IMR-90 (cell line): Measurements from ENCODE around the gene D2HGDH. TPM values are rescaled to one million over a fixed set of nuclear protein-coding genes. Genes with fewer than 3 reads are reported as not detected.

Experiments used
- ATAC-seq: fragments of 200-7000 bp; cut with Tn5 transposase; 2 replicates; pipeline ENCODE4 v1.9.1; 2020; ENCODE audit warnings: low read depth, mild to moderate bottlenecking, moderate library complexity
- BruUV-seq: library from RNA; stranded (reverse); fragments of 400-500 nt; replicated peaks from 2 replicates; lab custom pipeline; 2021; lab: Mats Ljungman, UMichigan
- CTCF ChIA-PET: fragments of 300-600 bp; formaldehyde crosslinking; extraction: SDS; loops from one replicate; lab custom pipeline; 2021; ENCODE audit warnings: antibody characterized with exemption; lab: Yijun Ruan, JAX
- POLR2A ChIA-PET: fragments of 300-600 bp; sonication (Branson Sonifier 250); formaldehyde crosslinking; loops from one replicate; lab custom pipeline; 2022; ENCODE audit warnings: antibody characterized with exemption; ENCODE audit not compliant: unreplicated experiment; lab: Charles Lee
- DNase-seq: peaks from one replicate; pipeline ENCODE4 v3.0.0; 2013
- H2AFZ ChIP-seq: replicated peaks from 2 replicates; pipeline ENCODE3; 2013; ENCODE audit warnings: low read length, mild to moderate bottlenecking; ENCODE audit not compliant: poor library complexity
- H2AK5ac ChIP-seq: 2 replicates; pipeline ENCODE4 v1.6.1; 2013; ENCODE audit warnings: low read depth, low read length, inconsistent platforms
- H2AK9ac ChIP-seq: replicated peaks from 2 replicates; pipeline ENCODE3; 2013; ENCODE audit warnings: mild to moderate bottlenecking, low read depth, low read length, moderate library complexity; ENCODE audit not compliant: poor library complexity
- H2BK120ac ChIP-seq: 2 replicates; pipeline ENCODE4 v1.6.1; 2013; ENCODE audit warnings: low read depth, low read length, inconsistent platforms
- H2BK15ac ChIP-seq: 3 replicates; pipeline ENCODE4 v1.6.1; 2013; ENCODE audit warnings: low read depth, low read length, inconsistent platforms
- H2BK20ac ChIP-seq: 2 replicates; pipeline ENCODE4 v1.6.1; 2013; ENCODE audit warnings: low read depth, mild to moderate bottlenecking, inconsistent platforms, low read length, moderate library complexity
- H2BK5ac ChIP-seq: 2 replicates; pipeline ENCODE4 v1.6.1; 2013; ENCODE audit warnings: mild to moderate bottlenecking, low read depth, low read length, inconsistent platforms; ENCODE audit not compliant: poor library complexity, severe bottlenecking
- H3K14ac ChIP-seq: replicated peaks from 2 replicates; pipeline ENCODE4 v1.6.1; 2013; ENCODE audit warnings: low read depth, low read length, inconsistent platforms
- H3K18ac ChIP-seq: 2 replicates; pipeline ENCODE4 v1.6.1; 2013; ENCODE audit warnings: low read depth, low read length, control low read depth
- H3K23ac ChIP-seq: 2 replicates; pipeline ENCODE4 v1.6.1; 2013; ENCODE audit warnings: low read depth, low read length, inconsistent platforms
- H3K27ac ChIP-seq: 2 replicates; pipeline ENCODE4 v1.5.1; 2013; ENCODE audit warnings: mild to moderate bottlenecking, control low read depth, low read length; ENCODE audit not compliant: insufficient read depth
- H3K27me3 ChIP-seq: 2 replicates; pipeline ENCODE4 v1.6.1; 2013; ENCODE audit warnings: low read length; ENCODE audit not compliant: control insufficient read depth, insufficient read depth
- H3K36me3 ChIP-seq: 2 replicates; pipeline ENCODE4 v1.6.1; 2013; ENCODE audit warnings: low read length, mixed read lengths; ENCODE audit not compliant: control insufficient read depth, insufficient read depth
- H3K4ac ChIP-seq: 2 replicates; pipeline ENCODE4 v1.6.1; 2013; ENCODE audit warnings: low read depth, low read length, inconsistent platforms
- H3K4me1 ChIP-seq: 2 replicates; pipeline ENCODE4 v1.6.1; 2013; ENCODE audit warnings: low read length, mixed read lengths; ENCODE audit not compliant: control insufficient read depth, insufficient read depth
- H3K4me2 ChIP-seq: 2 replicates; pipeline ENCODE4 v1.6.1; 2013; ENCODE audit warnings: low read depth, mild to moderate bottlenecking, control low read depth, low read length, moderate library complexity
- H3K4me3 ChIP-seq: 2 replicates; pipeline ENCODE4 v1.5.1; 2013; ENCODE audit warnings: low read depth, mild to moderate bottlenecking, control low read depth, low read length, moderate library complexity; ENCODE audit not compliant: insufficient read depth
- H3K56ac ChIP-seq: 2 replicates; pipeline ENCODE4 v1.6.1; 2013; ENCODE audit warnings: low read length, inconsistent platforms; ENCODE audit not compliant: insufficient read depth; ENCODE audit errors: extremely low read depth
- H3K79me1 ChIP-seq, 2 experiments: 2 replicates each; pipeline ENCODE4 v1.6.1; 2013; ENCODE audit warnings: low read length in 2 of 2, inconsistent platforms in 1 of 2, low read depth in 1 of 2
- H3K9ac ChIP-seq: 2 replicates; pipeline ENCODE4 v1.6.1; 2013; ENCODE audit warnings: low read depth, low read length, control low read depth
- H3K9me1 ChIP-seq: 2 replicates; pipeline ENCODE4 v1.6.1; 2013; ENCODE audit warnings: low read length, inconsistent platforms; ENCODE audit not compliant: insufficient read depth
- H3K9me3 ChIP-seq: 2 replicates; pipeline ENCODE4 v1.6.1; 2013; ENCODE audit warnings: low read length; ENCODE audit not compliant: control insufficient read depth, insufficient read depth
- H4K20me1 ChIP-seq: 2 replicates; pipeline ENCODE4 v1.6.1; 2013; ENCODE audit warnings: low read length, inconsistent platforms; ENCODE audit not compliant: insufficient read depth
- H4K5ac ChIP-seq: 2 replicates; pipeline ENCODE4 v1.6.1; 2013; ENCODE audit warnings: mild to moderate bottlenecking, low read depth, low read length, control low read depth
- H4K8ac ChIP-seq, 2 experiments: 2 replicates each; pipeline ENCODE4 v1.6.1; 2013; ENCODE audit warnings: low read depth in 2 of 2, low read length in 2 of 2, control low read depth in 1 of 2, inconsistent platforms in 1 of 2
- H4K91ac ChIP-seq: 2 replicates; pipeline ENCODE4 v1.6.1; 2013; ENCODE audit warnings: low read depth, low read length, inconsistent platforms; ENCODE audit not compliant: insufficient read depth
- POLR2A ChIP-seq: IDR thresholded peaks from 2 replicates; pipeline ENCODE4 v1.6.1; 2012; ENCODE audit warnings: mild to moderate bottlenecking, low read depth, low read length
- RAD21 ChIP-seq: IDR thresholded peaks from 2 replicates; pipeline ENCODE4 v1.6.1; 2012; ENCODE audit warnings: low read length, improper control_type of control experiment
- WGBS, 2 experiments: methylation state at CpG; one replicate each; pipeline versions ENCODE4 v1.1.5 to v1.1.7; 2013; ENCODE audit warnings: missing lambda C conversion rate in 2 of 2; ENCODE audit not compliant: insufficient read length in 1 of 2; ENCODE audit errors: extremely low coverage in 2 of 2; 5-methylcytosine and 5-hydroxymethylcytosine counted together
- dilution Hi-C: fragments of 300-500 bp; cut with HindIII; formaldehyde crosslinking; loops from one replicate; pipeline ENCODE4 v1.14.3; 2018; ENCODE audit warnings: low sequenced_read_pairs; ENCODE audit not compliant: unreplicated experiment
- in situ Hi-C: fragments of 300-500 bp; cut with MboI; formaldehyde crosslinking; loops from 3 replicates; pipeline ENCODE4 v1.14.3; 2019; ENCODE audit warnings: low sequenced_read_pairs, inconsistent platforms, mixed read lengths
- intact Hi-C: fragments of 100-400 bp; cut with micrococcal nuclease; formaldehyde crosslinking; loops from 2 replicates; pipeline ENCODE4 v1.10.0; 2022
- polyA plus RNA-seq, 3 experiments: library from polyadenylated mRNA; depleted of rRNA; stranded (reverse); fragments of >200 nt; gene quantifications; 2 replicates each; pipeline ENCODE4 v1.2.3, GENCODE V29; 2012; ENCODE audit warnings: low replicate concordance in 1 of 3
- total RNA-seq: library from RNA; depleted of rRNA; stranded (reverse); fragments of >200 nt; gene quantifications from 2 replicates; pipeline ENCODE4 v1.2.3, GENCODE V29; 2012
- TF ChIP-seq, protein P1 (sequence below): conservative IDR thresholded peaks from 2 replicates; pipeline ENCODE4 v1.5.1; 2012; ENCODE audit warnings: mild to moderate bottlenecking, low read depth, low read length, improper control_type of control experiment

The D2HGDH gene
- total and polyA plus RNA-seq, 2 of the 4 experiments (the other 2 are of a cell fraction), result 6.3 to 22.1 TPM

DNA sequence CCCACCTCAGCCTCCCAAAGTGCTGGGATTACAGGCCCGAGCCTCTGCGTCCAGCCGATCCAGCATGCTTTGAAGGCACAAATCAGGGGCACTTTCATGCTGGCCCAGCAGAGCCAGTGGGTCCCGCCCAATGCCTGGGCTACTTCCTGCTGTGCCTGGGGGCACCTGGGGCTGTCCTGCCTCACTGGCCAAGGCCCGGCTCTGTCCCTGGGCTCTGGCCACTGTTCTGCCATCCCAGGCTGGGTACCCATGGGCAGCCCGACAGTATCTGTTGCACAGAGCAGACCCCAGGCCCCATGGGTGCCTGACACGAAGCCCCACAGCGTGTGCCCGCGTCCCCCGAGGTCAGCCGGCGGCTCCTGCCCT lies 35.4 kb downstream of the D2HGDH start:
- Histone ChIP-seq H2AK9ac (no peak overlapping the region), H2AFZ (no peak overlapping the region), H3K9me3 (no peaks in the 10 kb centered on the region), H3K18ac (no peak overlapping the region), H3K23ac (no peak overlapping the region), H2AK5ac (no peak overlapping the region), H2BK120ac (no peak overlapping the region), H3K9ac (no peak overlapping the region), H4K20me1 (no peaks in the 10 kb centered on the region), H4K8ac (no peak overlapping the region), H3K4me1 (peaks cover 8% of the 10 kb centered on the region; the same call in 1 of the 2 replicates), H3K79me1 (no peaks in the 10 kb centered on the region), H2BK20ac (no peak overlapping the region), H3K27me3 (no peaks in the 10 kb centered on the region), H3K27ac (no peak overlapping the region), H3K4me3 (no peak overlapping the region), H2BK15ac (no peak overlapping the region), H4K5ac (no peak overlapping the region), H3K14ac (no peak overlapping the region), H4K91ac (no peak overlapping the region), H3K36me3 (peaks cover 3% of the 10 kb centered on the region; the same call in 1 of the 2 replicates), H3K4ac (no peak overlapping the region), H3K9me1 (no peaks in the 10 kb centered on the region), H2BK5ac (no peak overlapping the region), H3K4me2 (no peak overlapping the region), H3K56ac (no peak overlapping the region)
- in situ Hi-C loops (no loop called here), intact Hi-C loops (no loop called here), dilution Hi-C loops (no loop called here)
- ChIA-PET POLR2A (no interaction called here), CTCF (no interaction called here)
- DNase-seq, result no peak
- no peak for ATAC-seq
- no TSS peak for BruUV-seq
- 81% methylated on average over 8 of the region's 13 CpGs; no CpG with 5 or more reads in 1 of the 2 experiments for WGBS, 2 experiments
- TF ChIP-seq, protein P1, sequence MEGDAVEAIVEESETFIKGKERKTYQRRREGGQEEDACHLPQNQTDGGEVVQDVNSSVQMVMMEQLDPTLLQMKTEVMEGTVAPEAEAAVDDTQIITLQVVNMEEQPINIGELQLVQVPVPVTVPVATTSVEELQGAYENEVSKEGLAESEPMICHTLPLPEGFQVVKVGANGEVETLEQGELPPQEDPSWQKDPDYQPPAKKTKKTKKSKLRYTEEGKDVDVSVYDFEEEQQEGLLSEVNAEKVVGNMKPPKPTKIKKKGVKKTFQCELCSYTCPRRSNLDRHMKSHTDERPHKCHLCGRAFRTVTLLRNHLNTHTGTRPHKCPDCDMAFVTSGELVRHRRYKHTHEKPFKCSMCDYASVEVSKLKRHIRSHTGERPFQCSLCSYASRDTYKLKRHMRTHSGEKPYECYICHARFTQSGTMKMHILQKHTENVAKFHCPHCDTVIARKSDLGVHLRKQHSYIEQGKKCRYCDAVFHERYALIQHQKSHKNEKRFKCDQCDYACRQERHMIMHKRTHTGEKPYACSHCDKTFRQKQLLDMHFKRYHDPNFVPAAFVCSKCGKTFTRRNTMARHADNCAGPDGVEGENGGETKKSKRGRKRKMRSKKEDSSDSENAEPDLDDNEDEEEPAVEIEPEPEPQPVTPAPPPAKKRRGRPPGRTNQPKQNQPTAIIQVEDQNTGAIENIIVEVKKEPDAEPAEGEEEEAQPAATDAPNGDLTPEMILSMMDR, result no peak
- TF ChIP-seq POLR2A (no peak), RAD21 (no peak)
